IPS-18c (cell line): ENCODE results near the gene POLD2.
A peak's percentile ranks its signal among the peaks of the same experiment; 100 is the strongest.

Source experiments
- H3K4me3 ChIP-seq: 2 replicates; pipeline ENCODE4 v1.7.0; 2013; ENCODE audit warnings: low read depth, mild to moderate bottlenecking, low read length, moderate library complexity; ENCODE audit not compliant: insufficient read depth
- H3K9me3 ChIP-seq: one replicate; pipeline ENCODE4 v1.6.1; 2013; ENCODE audit warnings: mild to moderate bottlenecking, low read length, moderate library complexity; ENCODE audit not compliant: control insufficient read depth, insufficient read depth

POLD2 gene

DNA sequence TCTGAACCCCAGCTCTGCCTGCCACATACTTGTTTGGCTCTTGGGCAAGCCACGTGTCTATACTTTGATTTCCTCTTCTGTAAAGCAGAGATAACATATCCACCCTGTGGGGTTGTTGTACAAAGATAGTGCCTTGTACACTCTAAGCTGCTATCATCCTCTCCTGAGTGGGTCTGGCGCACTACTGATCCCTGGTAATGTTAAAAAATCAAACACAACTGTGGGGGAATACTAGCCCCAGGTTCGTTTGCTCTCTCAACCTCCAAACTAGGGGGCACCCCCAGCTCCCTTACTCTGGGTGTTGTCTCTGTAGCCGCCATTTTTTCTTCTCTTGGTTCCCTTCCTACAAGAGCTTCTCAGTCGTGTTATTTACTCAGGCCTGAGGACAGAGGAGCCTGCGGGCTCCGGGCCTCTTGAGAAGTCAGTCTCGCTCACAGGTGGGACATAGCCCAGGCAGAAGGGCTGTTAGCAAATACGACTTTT lies 42.0 kb downstream of the POLD2 start:
- Histone ChIP-seq H3K9me3 (no peaks in the 10 kb centered on the region), H3K4me3 (peak overlapping the region; percentile 64)

GRCh38 chr7:44080686-44081265 lies 42.6 kb downstream of the POLD2 start:
- H3K9me3 ChIP-seq = no peaks in the 10 kb centered on the region
- no peak overlapping the region for H3K4me3 ChIP-seq

- Histone ChIP-seq H3K4me3 (no peak overlapping the region), H3K9me3 (no peaks in the 10 kb centered on the region)
Observed at GRCh38 chr7:44080118-44080517, 43.2 kb downstream of the POLD2 start.

DNA sequence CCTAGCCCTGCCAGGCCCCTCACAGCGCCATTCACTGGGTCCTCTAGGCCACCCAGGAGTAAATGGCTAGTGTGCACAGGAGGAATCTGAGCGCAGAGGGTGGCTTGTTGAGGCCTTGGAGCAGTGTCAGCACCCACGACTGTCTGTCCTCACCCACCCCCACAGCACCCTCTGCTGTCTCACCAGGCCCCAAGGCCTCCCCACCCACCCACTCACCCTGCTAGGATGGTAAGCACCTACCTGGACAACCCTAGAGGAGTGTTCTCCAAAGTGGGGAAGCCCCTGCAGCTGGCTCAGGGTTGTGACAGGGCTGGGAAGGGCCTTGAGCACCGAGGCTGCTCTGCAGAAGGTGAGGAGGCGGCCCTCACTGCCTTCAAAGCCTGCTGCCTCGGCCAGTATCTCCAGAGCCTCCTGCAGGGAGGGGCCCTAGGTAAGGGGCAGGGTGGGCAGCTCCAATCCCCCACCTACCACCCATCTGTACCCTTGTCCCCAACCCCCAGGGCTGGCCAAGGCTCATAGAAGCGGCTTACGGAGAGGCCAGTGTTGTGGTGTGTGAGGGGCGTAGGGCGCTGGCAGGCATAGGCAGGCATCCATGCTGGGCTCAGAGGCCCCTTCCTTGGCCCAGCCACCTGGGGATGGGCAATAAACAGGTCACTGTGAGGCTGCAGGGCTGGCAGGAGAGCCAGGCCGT lies 43.9 kb downstream of the POLD2 start:
- Histone ChIP-seq H3K9me3 (no peaks in the 10 kb centered on the region), H3K4me3 (no peak overlapping the region)

GRCh38 chr7:44078521-44078920 lies 44.8 kb downstream of the POLD2 start:
- Histone ChIP-seq H3K4me3 (no peak overlapping the region), H3K9me3 (no peaks in the 10 kb centered on the region)

- H3K4me3 ChIP-seq = no peak overlapping the region
- H3K9me3 ChIP-seq = no peaks in the 10 kb centered on the region
Observed at GRCh38 chr7:44077681-44078091, 45.7 kb downstream of the POLD2 start.

DNA sequence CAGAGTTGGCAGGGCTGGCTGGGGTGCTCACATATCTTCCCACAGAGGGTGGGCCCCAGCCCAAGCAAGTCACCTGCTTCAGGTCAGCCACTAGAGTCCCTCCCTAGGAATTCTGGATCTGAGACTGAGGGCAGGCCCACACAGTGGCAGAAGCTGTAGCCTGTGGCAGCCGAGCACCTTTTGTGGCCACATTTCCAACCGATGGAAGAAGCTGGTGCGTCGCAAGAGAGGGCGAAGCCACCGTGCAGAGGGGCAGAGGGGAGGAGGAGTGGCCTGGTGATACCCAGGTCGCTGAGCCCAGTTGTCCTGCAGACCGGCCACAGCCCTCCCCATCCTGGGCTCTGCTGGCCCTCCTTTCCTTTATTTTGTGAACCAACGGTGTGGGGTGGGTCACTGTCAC lies 46.3 kb downstream of the POLD2 start:
- no peak overlapping the region for H3K4me3 ChIP-seq
- H3K9me3 ChIP-seq = no peaks in the 10 kb centered on the region

DNA sequence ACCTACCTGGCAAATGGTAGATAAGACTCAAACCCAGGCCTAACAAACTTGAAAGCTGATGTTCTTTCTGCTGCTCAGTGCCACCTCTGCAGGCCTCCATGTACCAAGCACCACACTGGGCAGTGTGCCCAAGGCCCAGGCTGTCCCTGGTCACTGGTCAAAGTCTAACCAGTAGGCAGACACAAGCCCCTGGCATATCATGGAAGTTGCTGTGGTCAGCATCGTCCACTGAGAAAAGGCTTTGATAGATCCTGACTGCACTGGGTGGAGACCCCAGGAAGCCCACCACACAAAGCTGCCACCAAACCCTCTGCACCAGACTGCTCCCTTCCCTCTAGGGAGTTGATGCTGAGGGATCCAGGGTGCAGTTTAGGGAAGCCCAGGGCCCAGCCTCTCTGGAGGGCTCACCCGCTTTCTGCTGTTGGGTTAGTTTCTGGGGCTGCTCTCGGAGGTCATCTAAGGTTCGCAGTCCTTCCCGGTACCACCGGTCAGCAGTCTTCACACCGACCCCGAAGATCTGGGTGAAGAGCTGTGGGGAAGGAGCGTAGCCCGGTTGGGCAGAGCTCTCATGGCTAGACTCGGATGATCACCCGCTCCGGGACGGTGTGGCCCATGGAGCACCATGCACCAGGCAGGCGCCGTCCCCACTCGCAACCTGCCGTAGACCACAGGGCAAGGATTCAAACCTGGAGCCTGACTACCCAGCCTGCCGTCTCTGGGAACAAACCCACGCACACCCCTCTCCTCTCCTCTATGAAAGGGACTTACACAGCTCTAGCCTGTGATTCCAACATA lies 47.0 kb downstream of the POLD2 start:
- H3K4me3 ChIP-seq = no peak overlapping the region

DNA sequence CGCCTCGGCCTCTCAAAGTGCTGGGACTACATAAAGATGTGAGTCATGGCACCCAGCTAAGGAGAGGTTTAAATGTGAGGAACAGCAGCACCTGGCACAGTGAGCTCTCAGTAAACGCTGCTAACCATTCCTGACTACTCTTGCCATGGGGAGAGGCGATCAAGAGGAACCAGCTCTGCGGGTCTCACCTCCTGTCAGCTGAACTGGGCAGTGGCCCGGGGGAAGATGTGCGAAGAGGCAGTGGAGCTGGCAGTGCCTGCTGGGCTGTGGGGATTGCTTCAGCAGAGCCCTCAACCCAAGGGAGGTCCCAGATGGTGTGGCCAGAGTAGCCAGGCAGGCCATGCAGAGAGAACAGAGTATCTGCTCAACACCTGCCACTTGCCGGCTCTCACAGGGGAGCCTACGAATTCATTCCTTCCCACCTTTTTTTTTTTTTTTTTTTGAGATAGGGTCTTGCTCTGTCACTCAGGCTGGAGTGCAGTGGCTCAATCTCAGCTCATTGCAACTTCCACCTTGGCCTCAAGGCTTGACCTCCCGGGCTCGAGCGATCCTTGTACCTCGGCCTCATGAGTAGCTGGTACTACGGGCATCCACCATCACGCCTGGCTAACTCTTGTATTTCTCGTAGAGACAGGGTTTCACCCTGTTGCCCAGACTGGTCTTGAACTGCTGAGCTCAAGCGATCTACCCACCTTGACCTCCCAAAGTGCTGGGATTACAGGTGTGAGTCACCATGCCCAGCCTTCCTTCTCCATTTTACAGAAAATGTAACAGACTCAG lies 47.9 kb downstream of the POLD2 start:
- H3K4me3 ChIP-seq = no peak overlapping the region

More for the DNA sequence above, 47.0 kb downstream of the POLD2 start:
- no peaks in the 10 kb centered on the region for H3K9me3 ChIP-seq

DNA sequence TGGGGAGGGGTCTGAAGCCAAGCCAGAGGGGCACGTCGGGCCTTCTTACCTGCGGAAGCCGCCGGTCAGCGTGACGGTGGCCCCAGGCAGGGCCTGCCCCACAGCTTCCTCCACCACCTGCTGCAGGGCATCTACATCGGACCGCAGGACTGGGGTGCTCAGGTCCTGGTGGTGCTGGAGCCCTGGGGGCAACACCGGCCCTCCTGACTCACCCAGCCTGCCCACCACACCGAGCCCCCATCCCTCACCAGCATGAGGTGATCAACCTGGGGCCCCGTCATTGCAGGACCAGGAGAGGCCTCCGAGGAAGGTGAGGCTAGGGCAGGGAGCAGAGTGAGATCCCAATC lies 49.0 kb downstream of the POLD2 start:
- no peak overlapping the region for H3K4me3 ChIP-seq

More for the DNA sequence above, 47.9 kb downstream of the POLD2 start:
- H3K9me3 ChIP-seq = no peaks in the 10 kb centered on the region

GRCh38 chr7:44073664-44074348 lies 49.5 kb downstream of the POLD2 start:
- Histone ChIP-seq H3K4me3 (no peak overlapping the region), H3K9me3 (no peaks in the 10 kb centered on the region)

More for the DNA sequence above, 49.0 kb downstream of the POLD2 start:
- no peaks in the 10 kb centered on the region for H3K9me3 ChIP-seq

- H3K4me3 ChIP-seq = no peak overlapping the region
- no peaks in the 10 kb centered on the region for H3K9me3 ChIP-seq
Observed at GRCh38 chr7:44072364-44073231, 50.8 kb downstream of the POLD2 start.

- Histone ChIP-seq H3K4me3 (no peak overlapping the region), H3K9me3 (no peaks in the 10 kb centered on the region)
Observed at GRCh38 chr7:44071726-44072363, 51.5 kb downstream of the POLD2 start.

DNA sequence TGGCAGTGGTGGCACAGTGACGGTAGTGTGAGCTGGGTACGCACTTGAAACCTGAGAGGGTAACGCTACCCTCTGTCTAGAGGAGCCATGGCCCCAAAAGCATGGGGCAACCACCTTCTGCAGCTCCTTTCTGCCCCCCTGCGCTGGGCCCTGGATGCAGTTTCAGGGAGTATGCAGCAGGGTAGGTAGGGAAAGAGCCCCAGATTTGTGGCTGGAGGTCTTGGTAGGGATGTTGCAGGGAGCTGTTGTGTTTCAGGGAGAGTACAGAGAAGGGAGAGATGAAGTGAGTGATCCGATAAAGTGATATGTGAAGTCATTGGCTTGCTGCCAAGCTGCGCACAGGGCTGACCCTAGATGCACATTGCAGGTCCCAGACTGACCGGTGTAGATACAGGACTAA lies 55.3 kb downstream of the POLD2 start:
- no peak overlapping the region for H3K4me3 ChIP-seq
- no peaks in the 10 kb centered on the region for H3K9me3 ChIP-seq

DNA sequence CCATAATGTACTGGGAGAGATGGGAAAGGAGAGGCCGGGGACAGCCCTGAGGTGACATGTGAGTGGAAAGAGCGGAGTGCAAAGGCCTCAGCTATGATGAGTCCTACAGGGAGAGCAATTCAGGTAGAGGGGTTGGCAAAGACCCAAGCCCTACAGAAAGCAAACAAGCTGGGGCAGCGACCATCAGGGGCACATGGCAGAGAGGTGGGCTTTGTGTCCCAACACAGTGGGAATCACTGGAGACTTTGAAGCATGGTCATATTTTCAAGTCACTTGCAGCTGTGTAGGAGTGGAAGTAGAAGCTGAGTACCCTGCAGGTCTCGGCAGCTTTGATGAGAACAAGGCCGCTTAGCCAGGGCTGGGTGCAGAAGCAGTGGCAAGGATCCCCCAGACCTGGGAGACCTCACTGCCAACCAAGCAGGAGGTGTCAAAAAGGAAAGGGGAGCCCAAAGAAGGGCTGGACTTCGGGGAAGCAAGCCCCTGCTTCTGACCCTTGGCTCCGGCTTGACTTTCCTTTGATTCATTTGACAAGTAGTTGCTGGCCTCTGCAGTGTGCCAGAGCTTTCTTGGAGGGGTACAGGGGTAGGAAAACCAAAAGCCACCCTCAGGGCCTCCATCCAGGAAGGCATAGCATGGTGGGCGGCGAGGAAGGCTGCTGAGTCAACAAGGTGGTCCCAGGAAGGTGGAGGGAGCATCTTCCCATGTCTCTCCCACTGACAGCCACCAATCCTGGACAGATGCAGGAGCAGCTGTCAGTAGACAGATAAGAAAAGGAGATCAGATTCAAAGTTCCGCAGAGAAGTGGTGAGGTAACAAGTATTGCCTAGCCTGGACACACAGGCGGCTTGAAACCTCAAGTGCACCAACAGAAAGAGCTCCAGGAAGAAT lies 56.0 kb downstream of the POLD2 start:
- Histone ChIP-seq H3K4me3 (no peak overlapping the region), H3K9me3 (no peaks in the 10 kb centered on the region)
